ENCODE results near the gene DNAJB6.

DNAJB6 gene

GRCh38 chr7:157294773-157295172 is 42.0 kb upstream of the DNAJB6 start:
- Histone ChIP-seq H4K8ac (ENCODE audit: low read depth, low read length) (no peak overlapping the region), H3K79me2 (ENCODE audit: control insufficient read depth, insufficient read depth, low read length) (no peaks in the 10 kb centered on the region), H2BK120ac (ENCODE audit: low read depth, low read length) (no peak overlapping the region), H3K79me1 (ENCODE audit: low read length) (no peaks in the 10 kb centered on the region), H3K23ac (ENCODE audit: low read length) (no peak overlapping the region), H3K4ac (ENCODE audit: low read depth, low read length) (no peak overlapping the region), H2AK5ac (ENCODE audit: low read length) (no peak overlapping the region), H4K5ac (ENCODE audit: low read length) (no peak overlapping the region), H2BK5ac (ENCODE audit: low read length) (no peak overlapping the region), H3K27ac (ENCODE audit: low read depth, low read length) (no peak overlapping the region), H2BK15ac (replicated peaks; ENCODE audit: low read depth) (no peak overlapping the region), H3K4me1 (ENCODE audit: control insufficient read depth, low read depth, low read length) (no peaks in the 10 kb centered on the region), H3K4me2 (ENCODE audit: low read length) (no peak overlapping the region), H3K27me3 (ENCODE audit: insufficient read depth, low read length, poor library complexity) (no peaks in the 10 kb centered on the region), H3K18ac (ENCODE audit: low read length) (no peak overlapping the region), H3K9ac (ENCODE audit: low read length) (no peak overlapping the region), H3K36me3 (ENCODE audit: control insufficient read depth, insufficient read depth, low read length) (no peaks in the 10 kb centered on the region), H3K4me3 (ENCODE audit: low read length) (no peak overlapping the region), H3K56ac (ENCODE audit: low read length) (no peak overlapping the region)
- no peak for DNase-seq
- no CpG with 5 or more reads among the region's 12 CpGs for WGBS (ENCODE audit: extremely low coverage, insufficient coverage, low lambda C conversion rate)

- no CpG with 5 or more reads among the region's 12 CpGs for whole genome bisulfite sequencing (ENCODE audit: extremely low coverage, insufficient coverage, low lambda C conversion rate)
- no peak overlapping the region for H2BK5ac ChIP-seq (ENCODE audit: low read length)
- no peaks in the 10 kb centered on the region for H3K79me2 ChIP-seq (ENCODE audit: control insufficient read depth, insufficient read depth, low read length)
- H3K4ac ChIP-seq (ENCODE audit: low read depth, low read length) = no peak overlapping the region
- H4K8ac ChIP-seq (ENCODE audit: low read depth, low read length) = no peak overlapping the region
- H2BK15ac ChIP-seq (replicated peaks; ENCODE audit: low read depth) = no peak overlapping the region
- no peaks in the 10 kb centered on the region for H3K36me3 ChIP-seq (ENCODE audit: control insufficient read depth, insufficient read depth, low read length)
- no peak overlapping the region for H4K5ac ChIP-seq (ENCODE audit: low read length)
- no peaks in the 10 kb centered on the region for H3K79me1 ChIP-seq (ENCODE audit: low read length)
- no peak overlapping the region for H3K23ac ChIP-seq (ENCODE audit: low read length)
- no peak overlapping the region for H2BK120ac ChIP-seq (ENCODE audit: low read depth, low read length)
- H3K27ac ChIP-seq (ENCODE audit: low read depth, low read length) = no peak overlapping the region
- no peak overlapping the region for H2AK5ac ChIP-seq (ENCODE audit: low read length)
- H3K27me3 ChIP-seq (ENCODE audit: insufficient read depth, low read length, poor library complexity) = no peaks in the 10 kb centered on the region
- no peak for DNase-seq
- H3K56ac ChIP-seq (ENCODE audit: low read length) = no peak overlapping the region
- H3K9ac ChIP-seq (ENCODE audit: low read length) = no peak overlapping the region
- no peak overlapping the region for H3K4me2 ChIP-seq (ENCODE audit: low read length)
- H3K18ac ChIP-seq (ENCODE audit: low read length) = no peak overlapping the region
- no peak overlapping the region for H3K4me3 ChIP-seq (ENCODE audit: low read length)
- no peaks in the 10 kb centered on the region for H3K4me1 ChIP-seq (ENCODE audit: control insufficient read depth, low read depth, low read length)
Observed at GRCh38 chr7:157295338-157295737, 41.5 kb upstream of the DNAJB6 start.

- Histone ChIP-seq H3K4me2 (ENCODE audit: low read length) (no peak overlapping the region), H3K27me3 (ENCODE audit: insufficient read depth, low read length, poor library complexity) (no peaks in the 10 kb centered on the region), H3K79me2 (ENCODE audit: control insufficient read depth, insufficient read depth, low read length) (no peaks in the 10 kb centered on the region), H3K36me3 (ENCODE audit: control insufficient read depth, insufficient read depth, low read length) (no peaks in the 10 kb centered on the region), H3K18ac (ENCODE audit: low read length) (no peak overlapping the region), H2AK5ac (ENCODE audit: low read length) (no peak overlapping the region), H3K27ac (ENCODE audit: low read depth, low read length) (no peak overlapping the region), H3K79me1 (ENCODE audit: low read length) (no peaks in the 10 kb centered on the region), H3K4me1 (ENCODE audit: control insufficient read depth, low read depth, low read length) (no peaks in the 10 kb centered on the region), H4K8ac (ENCODE audit: low read depth, low read length) (no peak overlapping the region), H3K4ac (ENCODE audit: low read depth, low read length) (no peak overlapping the region), H2BK5ac (ENCODE audit: low read length) (no peak overlapping the region), H3K4me3 (ENCODE audit: low read length) (no peak overlapping the region), H4K5ac (ENCODE audit: low read length) (no peak overlapping the region), H2BK120ac (ENCODE audit: low read depth, low read length) (no peak overlapping the region), H3K56ac (ENCODE audit: low read length) (no peak overlapping the region), H3K9ac (ENCODE audit: low read length) (no peak overlapping the region), H3K23ac (ENCODE audit: low read length) (no peak overlapping the region), H2BK15ac (replicated peaks; ENCODE audit: low read depth) (no peak overlapping the region)
- no CpG with 5 or more reads among the region's 13 CpGs for WGBS (ENCODE audit: extremely low coverage, insufficient coverage, low lambda C conversion rate)
- DNase-seq = no peak
Observed at GRCh38 chr7:157297185-157297584, 39.6 kb upstream of the DNAJB6 start.

- H3K4ac ChIP-seq (ENCODE audit: low read depth, low read length) = no peak overlapping the region
- no peak overlapping the region for H3K9ac ChIP-seq (ENCODE audit: low read length)
- no peak overlapping the region for H3K27ac ChIP-seq (ENCODE audit: low read depth, low read length)
- H3K79me2 ChIP-seq (ENCODE audit: control insufficient read depth, insufficient read depth, low read length) = no peaks in the 10 kb centered on the region
- no peak overlapping the region for H2BK120ac ChIP-seq (ENCODE audit: low read depth, low read length)
- H2AK5ac ChIP-seq (ENCODE audit: low read length) = peak overlapping the region; percentile 3
- DNase-seq = no peak
- H2BK15ac ChIP-seq (replicated peaks; ENCODE audit: low read depth) = no peak overlapping the region
- no peaks in the 10 kb centered on the region for H3K27me3 ChIP-seq (ENCODE audit: insufficient read depth, low read length, poor library complexity)
- no peak overlapping the region for H3K18ac ChIP-seq (ENCODE audit: low read length)
- no peaks in the 10 kb centered on the region for H3K4me1 ChIP-seq (ENCODE audit: control insufficient read depth, low read depth, low read length)
- no peak overlapping the region for H2BK5ac ChIP-seq (ENCODE audit: low read length)
- no peak overlapping the region for H4K5ac ChIP-seq (ENCODE audit: low read length)
- no CpG with 5 or more reads among the region's 3 CpGs for WGBS (ENCODE audit: extremely low coverage, insufficient coverage, low lambda C conversion rate)
- no peak overlapping the region for H4K8ac ChIP-seq (ENCODE audit: low read depth, low read length)
- H3K79me1 ChIP-seq (ENCODE audit: low read length) = no peaks in the 10 kb centered on the region
- H3K4me3 ChIP-seq (ENCODE audit: low read length) = no peak overlapping the region
- no peak overlapping the region for H3K4me2 ChIP-seq (ENCODE audit: low read length)
- H3K56ac ChIP-seq (ENCODE audit: low read length) = peak overlapping the region; percentile 17
- no peak overlapping the region for H3K23ac ChIP-seq (ENCODE audit: low read length)
- H3K36me3 ChIP-seq (ENCODE audit: control insufficient read depth, insufficient read depth, low read length) = no peaks in the 10 kb centered on the region
Observed at GRCh38 chr7:157299317-157299612, 37.5 kb upstream of the DNAJB6 start.

GRCh38 chr7:157299613-157300368 is 37.0 kb upstream of the DNAJB6 start:
- no peak overlapping the region for H2BK5ac ChIP-seq (ENCODE audit: low read length)
- no peak overlapping the region for H3K4ac ChIP-seq (ENCODE audit: low read depth, low read length)
- no peak overlapping the region for H2AK5ac ChIP-seq (ENCODE audit: low read length)
- H3K23ac ChIP-seq (ENCODE audit: low read length) = no peak overlapping the region
- no peaks in the 10 kb centered on the region for H3K36me3 ChIP-seq (ENCODE audit: control insufficient read depth, insufficient read depth, low read length)
- H3K79me2 ChIP-seq (ENCODE audit: control insufficient read depth, insufficient read depth, low read length) = no peaks in the 10 kb centered on the region
- no peak overlapping the region for H2BK120ac ChIP-seq (ENCODE audit: low read depth, low read length)
- no peak overlapping the region for H3K4me3 ChIP-seq (ENCODE audit: low read length)
- no peak overlapping the region for H3K9ac ChIP-seq (ENCODE audit: low read length)
- DNase-seq = no peak
- H3K4me1 ChIP-seq (ENCODE audit: control insufficient read depth, low read depth, low read length) = no peaks in the 10 kb centered on the region
- no peak overlapping the region for H4K8ac ChIP-seq (ENCODE audit: low read depth, low read length)
- H3K27ac ChIP-seq (ENCODE audit: low read depth, low read length) = no peak overlapping the region
- no peaks in the 10 kb centered on the region for H3K79me1 ChIP-seq (ENCODE audit: low read length)
- no peak overlapping the region for H3K18ac ChIP-seq (ENCODE audit: low read length)
- H3K56ac ChIP-seq (ENCODE audit: low read length) = no peak overlapping the region
- no peaks in the 10 kb centered on the region for H3K27me3 ChIP-seq (ENCODE audit: insufficient read depth, low read length, poor library complexity)
- no peak overlapping the region for H3K4me2 ChIP-seq (ENCODE audit: low read length)
- WGBS (ENCODE audit: extremely low coverage, insufficient coverage, low lambda C conversion rate) = 100% methylated on average over 1 of the region's 37 CpGs
- H4K5ac ChIP-seq (ENCODE audit: low read length) = no peak overlapping the region
- H2BK15ac ChIP-seq (replicated peaks; ENCODE audit: low read depth) = no peak overlapping the region

- no peaks in the 10 kb centered on the region for H3K4me1 ChIP-seq (ENCODE audit: control insufficient read depth, low read depth, low read length)
- no peaks in the 10 kb centered on the region for H3K36me3 ChIP-seq (ENCODE audit: control insufficient read depth, insufficient read depth, low read length)
- no peak overlapping the region for H3K4me2 ChIP-seq (ENCODE audit: low read length)
- no peak overlapping the region for H3K9ac ChIP-seq (ENCODE audit: low read length)
- no peak overlapping the region for H2BK15ac ChIP-seq (replicated peaks; ENCODE audit: low read depth)
- no peak overlapping the region for H3K4ac ChIP-seq (ENCODE audit: low read depth, low read length)
- H3K27me3 ChIP-seq (ENCODE audit: insufficient read depth, low read length, poor library complexity) = no peaks in the 10 kb centered on the region
- no peak overlapping the region for H2BK120ac ChIP-seq (ENCODE audit: low read depth, low read length)
- no peak overlapping the region for H3K4me3 ChIP-seq (ENCODE audit: low read length)
- no peak overlapping the region for H3K27ac ChIP-seq (ENCODE audit: low read depth, low read length)
- H3K23ac ChIP-seq (ENCODE audit: low read length) = no peak overlapping the region
- no peak overlapping the region for H3K56ac ChIP-seq (ENCODE audit: low read length)
- no peaks in the 10 kb centered on the region for H3K79me1 ChIP-seq (ENCODE audit: low read length)
- no peak overlapping the region for H4K8ac ChIP-seq (ENCODE audit: low read depth, low read length)
- H3K79me2 ChIP-seq (ENCODE audit: control insufficient read depth, insufficient read depth, low read length) = no peaks in the 10 kb centered on the region
- no peak overlapping the region for H2AK5ac ChIP-seq (ENCODE audit: low read length)
- H2BK5ac ChIP-seq (ENCODE audit: low read length) = no peak overlapping the region
- no CpG with 5 or more reads among the region's 29 CpGs for WGBS (ENCODE audit: extremely low coverage, insufficient coverage, low lambda C conversion rate)
- DNase-seq = no peak
- no peak overlapping the region for H4K5ac ChIP-seq (ENCODE audit: low read length)
- no peak overlapping the region for H3K18ac ChIP-seq (ENCODE audit: low read length)
Observed at GRCh38 chr7:157300369-157300825, 36.4 kb upstream of the DNAJB6 start.
